GM10847 (cell line): Measurements from ENCODE around the gene TOX2.

ENCODE experiments used
- POLR2A ChIP-seq: IDR thresholded peaks from 2 replicates; pipeline ENCODE4 v1.6.1; 2011; ENCODE audit not compliant: insufficient read length; ENCODE audit errors: extremely low read depth

The TOX2 gene

DNA sequence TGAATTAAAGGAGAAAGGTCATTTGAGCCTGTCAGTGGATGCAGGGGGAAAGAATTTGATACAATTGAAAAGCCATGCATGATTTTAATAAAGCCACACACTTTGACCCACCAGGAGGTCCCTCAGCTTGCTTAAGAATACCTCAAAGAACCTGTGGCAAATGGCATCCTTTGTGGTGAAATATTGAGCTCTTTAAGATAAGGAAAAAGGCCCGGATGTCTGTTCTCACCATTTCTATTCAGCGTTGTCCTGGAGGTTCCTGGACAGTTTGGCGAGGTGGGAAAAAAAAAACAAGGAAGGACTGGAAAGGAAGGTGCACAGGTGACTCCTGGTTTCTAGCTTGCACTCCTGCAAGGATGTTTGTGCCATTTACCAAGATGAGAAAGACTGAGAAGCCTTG is 91.0 kb downstream of the TOX2 start:
- no peak for TF ChIP-seq POLR2A

DNA sequence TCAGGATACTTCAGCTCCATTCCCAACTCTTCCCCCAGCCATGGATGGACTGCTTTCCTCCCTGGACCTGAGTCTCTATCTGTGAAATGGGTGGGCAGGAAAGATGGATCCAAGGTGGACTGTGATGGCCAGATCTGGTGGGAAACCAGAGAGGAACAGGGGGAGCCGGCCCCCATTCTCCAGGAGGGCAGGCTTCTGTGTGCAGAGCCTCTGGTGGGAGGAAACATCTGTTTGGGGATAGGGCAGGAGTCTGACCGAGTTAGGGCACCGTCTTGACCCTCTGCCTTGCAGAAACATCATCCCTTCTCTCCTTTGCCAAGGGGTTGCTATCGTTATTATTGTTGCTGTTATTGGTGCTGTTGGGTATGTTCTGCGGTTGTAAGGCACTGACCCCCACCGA is 91.5 kb downstream of the TOX2 start:
- no peak for TF ChIP-seq POLR2A

DNA sequence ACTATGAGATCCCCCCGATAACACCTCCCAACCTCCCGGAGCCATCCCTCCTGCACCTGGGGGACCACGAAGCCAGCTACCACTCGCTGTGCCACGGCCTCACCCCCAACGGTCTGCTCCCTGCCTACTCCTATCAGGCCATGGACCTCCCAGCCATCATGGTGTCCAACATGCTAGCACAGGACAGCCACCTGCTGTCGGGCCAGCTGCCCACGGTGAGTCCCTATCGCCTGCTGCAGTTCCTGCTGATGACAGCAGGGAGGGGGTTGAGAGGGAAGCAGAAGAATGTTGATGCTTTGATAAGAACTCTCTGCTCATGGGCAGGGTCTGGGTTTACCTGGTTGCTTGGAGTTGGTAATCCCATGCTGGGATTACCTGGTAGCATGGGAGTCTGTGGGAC is 91.9 kb downstream of the TOX2 start:
- TF ChIP-seq POLR2A, result no peak

DNA sequence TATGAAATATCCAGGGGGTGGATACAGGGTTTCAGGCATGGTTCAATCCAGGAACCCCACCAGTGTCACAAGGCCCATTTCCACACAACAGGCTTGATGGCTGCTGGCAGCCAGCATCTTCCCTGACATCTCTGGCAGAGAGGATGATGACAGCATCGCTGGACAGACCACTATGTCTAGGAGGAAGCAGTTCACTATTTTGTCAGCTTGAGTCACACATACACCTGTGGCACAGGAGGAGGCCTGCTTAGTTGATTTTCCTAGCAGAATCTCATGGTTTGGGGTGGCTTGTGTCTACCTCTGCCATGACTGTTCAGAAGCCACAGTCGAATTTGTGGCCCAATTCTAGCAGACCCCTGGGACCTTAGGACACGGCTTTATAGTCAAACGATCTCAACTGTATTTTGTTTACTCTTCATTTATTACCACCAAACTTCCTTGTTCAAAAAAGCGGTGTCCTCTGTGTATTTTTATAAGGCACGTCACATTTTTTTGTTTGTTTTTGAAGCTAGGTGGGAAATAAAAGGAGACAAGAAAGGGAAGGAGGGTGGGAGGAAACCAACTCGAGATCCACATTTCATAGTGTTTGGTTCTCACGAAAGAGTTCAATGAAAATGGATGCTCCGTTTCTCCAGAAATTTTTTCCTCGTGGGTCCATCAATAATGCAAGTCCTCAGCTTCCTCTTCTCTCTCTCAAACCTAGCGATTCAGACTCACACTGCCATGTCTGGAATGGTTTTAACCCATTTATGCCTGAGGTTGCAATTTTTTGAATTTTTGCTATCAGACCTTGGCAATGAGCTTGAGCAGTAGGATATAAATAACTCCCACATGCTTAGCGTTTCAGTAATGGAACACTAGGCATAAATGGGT is 94.4 kb downstream of the TOX2 start:
- TF ChIP-seq POLR2A, result no peak

DNA sequence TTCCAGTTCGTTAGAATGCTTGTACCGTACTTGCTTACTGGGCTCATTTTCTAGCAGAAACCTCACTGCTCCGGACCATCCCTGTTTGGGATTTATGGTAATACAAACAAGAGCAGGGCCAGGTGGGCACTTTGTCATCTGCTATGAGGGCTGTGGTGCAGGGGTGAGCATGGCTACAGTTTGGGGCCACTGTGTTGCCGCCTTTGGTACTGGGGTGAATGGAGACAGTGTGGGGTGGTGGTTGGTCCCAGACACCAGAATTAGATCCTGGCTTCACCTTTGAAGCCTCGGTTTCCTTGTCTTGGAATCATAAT is 95.0 kb downstream of the TOX2 start:
- no peak for TF ChIP-seq POLR2A

DNA sequence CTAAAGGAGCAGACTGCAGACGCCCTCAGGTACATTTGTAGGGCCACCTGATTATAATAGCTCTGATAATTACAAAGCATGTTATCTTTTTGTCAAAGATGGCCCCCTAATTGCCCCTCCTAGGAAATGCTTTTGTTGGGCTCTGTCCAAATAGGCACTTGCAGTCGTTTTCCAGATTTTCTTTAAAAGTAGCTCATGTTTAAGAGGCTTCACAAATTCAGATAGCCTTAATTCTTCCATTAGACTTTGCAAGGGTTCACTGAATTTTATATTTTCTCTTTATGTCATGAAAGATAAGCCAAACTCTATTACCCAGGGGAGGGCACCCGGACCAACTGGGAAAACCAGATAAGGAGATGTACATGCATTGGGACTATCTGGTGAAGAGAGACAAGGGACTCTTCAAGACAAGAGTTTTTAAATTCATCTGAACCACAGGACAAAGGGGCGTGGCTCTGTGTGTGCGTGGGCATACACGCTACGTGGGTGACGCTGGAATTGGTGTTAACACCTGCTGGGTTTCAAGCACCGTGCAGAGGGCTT is 95.6 kb downstream of the TOX2 start:
- no peak for TF ChIP-seq POLR2A

DNA sequence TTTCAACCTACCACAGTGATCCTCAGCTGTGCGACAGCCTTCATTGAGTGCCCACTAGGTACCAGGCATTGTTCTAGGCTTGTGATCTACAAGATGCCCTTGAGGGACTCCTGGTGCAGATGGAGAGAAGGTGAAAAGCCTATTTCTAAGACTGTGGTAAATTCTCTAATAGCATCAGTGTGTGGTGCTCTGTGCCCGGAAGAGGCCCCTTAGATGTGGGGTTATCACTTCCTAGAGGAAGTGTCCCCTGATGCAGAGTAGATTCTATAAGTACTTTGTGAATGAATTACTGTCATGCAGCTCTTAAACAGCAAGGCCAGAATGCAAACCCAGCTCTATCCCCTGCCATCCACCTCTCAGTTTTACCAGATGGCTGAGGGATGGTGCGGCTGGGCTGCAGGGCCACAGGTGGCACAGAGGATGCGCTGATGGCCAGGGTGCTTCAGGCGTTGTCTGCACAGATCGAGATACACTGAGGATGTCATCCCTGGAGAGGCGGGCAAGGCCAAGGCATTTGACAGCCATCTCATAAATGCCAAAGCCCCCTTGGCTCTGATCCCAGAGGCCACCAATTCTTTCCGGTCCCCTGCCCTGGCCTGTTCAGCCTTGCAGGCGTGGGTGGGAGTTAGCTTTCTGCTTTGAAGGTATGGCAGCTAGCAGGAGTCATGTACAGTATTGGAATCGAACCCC is 96.7 kb downstream of the TOX2 start:
- TF ChIP-seq POLR2A, result no peak

DNA sequence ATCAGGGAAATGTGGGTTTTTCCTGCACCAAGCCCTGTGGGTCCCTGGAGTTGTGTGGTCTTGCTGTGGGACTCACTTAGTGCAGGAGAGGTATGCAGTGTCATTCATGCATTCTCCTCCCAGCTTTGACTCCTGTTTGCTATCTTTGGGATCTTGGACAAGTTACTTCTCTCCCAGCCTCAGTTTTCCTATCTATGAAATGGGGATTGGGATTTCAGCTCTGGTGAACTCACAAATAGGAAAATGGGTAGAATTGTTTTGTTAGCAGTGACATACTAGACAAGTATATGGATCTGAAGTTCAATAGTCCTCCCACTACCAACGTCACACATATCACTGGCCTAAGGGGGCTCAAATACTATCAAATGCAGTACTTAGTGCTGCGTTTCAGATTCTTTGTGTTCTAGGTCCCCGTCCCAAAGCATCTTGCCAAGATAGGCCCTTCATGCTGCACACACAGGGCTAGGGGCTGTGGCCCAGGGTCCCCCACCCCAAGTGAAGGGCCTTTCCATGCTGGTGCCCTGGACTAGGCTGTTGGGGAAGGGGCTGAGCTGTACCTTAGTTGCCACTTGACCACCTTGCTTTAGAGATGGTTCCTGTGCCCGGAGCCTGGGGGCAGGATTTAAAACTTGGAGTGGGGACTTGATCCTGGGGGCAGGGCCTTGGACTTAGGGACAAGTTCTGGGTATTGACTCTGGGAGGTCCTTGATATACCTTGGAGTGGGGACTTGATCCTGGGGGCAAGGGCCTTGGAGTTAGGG is 98.0 kb downstream of the TOX2 start:
- TF ChIP-seq POLR2A, result no peak

DNA sequence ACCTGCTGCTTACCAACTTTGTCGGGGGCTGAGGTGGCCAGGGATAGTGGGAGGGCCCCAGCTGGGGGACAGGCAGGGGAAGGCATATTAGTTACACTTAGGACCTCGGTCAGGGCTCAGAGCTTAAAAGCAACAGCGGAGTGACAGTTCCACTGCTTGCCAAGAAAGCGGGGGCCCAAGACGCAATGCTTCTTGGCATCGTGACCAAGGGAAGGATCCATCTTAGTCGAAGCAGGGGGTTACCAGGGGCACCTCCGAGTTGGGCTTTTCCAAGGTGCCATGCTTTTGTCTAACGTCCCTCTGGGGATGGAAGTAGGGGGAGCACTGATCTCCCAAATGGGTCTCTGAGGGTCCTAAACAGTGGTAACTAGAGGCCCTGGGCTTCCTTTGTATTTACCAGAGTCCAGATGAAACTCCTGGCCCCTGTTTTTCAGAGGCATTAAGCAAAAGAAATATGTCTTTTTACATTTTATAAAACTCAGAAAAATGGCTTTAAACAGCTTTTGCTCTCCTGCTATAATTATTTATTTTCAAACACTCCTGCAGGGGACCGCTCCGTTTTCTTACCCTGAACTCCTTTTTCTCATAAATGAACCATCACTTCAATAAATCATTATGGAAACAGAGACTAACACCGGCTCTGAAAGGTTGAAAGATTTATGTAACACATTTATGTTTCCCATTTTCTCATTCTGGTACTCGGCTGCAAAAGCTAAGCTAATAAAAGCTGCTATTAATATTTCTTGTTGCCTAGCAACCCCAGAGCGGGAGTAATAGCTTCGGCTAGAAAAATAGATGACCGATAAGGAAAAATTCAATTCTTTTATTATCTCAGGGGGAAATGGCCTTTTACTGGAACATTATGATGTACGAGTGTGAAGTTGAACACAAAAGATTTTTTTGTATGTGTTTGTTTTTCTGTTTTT is 100.4 kb downstream of the TOX2 start:
- no peak for TF ChIP-seq POLR2A

DNA sequence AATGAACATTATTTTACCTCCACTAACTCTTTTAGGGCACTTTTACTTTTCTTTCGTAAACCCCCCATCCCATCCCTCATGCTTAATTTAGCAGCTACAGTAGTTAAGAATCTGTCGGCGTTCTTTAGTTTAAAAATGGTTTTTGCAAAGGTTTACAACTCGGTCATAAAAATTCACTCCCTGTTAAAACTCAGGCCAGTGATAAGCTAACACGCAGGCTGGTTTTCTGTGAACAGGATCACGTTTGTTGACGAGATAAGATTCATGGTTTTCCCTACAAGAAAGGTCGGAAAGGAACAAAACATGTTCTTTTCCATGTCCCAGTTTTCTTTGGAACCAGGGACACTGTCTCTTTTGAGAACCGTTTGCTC is 101.1 kb downstream of the TOX2 start:
- TF ChIP-seq POLR2A, result no peak

DNA sequence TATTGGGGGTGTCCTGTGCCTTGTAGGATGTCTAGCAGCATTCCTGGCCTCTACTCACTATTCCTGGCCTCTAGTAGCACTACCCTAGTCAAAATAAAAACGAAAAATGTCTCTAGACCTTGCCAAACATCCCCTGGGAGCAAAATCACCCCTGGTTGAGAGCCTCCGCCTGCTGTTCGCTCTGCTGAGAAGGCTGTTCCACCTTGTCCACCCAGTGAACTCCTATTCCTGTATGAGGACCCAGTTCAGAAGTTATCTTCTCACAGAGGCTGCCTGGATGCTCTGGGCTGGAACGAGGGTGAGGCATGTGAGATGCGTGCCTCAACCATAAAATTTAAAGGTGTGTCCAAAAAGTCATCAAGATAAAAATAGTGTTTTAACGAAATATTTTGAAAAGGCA is 101.9 kb downstream of the TOX2 start:
- no peak for TF ChIP-seq POLR2A

DNA sequence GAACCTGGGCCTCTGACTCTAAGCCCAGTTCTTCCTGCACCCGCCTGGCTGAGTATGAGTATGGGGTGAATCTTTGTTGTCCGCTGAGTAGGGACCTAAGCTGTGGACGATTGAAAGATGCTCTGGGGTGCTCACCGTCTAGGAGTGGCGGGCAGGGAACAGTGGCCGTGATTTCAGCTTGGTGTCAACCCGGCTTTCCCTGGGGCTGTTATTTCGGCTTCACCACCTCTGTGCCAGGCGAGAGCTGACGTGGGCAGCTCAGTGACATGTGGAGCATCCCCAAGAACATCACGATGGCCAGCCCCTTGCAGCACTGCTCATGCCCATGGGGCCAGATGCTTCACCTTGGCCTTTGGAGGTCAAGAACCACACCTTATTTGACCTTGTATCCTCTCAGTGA is 102.6 kb downstream of the TOX2 start:
- TF ChIP-seq POLR2A, result no peak

DNA sequence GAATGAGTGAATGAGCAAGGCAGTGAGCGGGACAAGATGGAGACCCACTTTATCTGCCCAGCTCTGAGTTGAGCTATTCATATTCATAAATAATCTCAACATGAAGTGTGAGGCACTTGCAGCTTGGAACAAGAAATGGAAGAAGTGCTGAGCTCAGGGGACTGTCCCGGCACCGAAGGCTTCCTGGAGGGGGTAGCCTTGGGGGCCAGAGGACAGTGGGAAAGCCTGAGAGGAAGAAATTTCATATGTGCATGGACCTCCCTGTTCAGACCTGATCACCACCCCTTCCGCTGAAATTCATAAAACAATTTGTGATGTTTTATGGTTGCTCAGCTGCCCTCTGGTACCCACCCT is 103.2 kb downstream of the TOX2 start:
- no peak for TF ChIP-seq POLR2A

DNA sequence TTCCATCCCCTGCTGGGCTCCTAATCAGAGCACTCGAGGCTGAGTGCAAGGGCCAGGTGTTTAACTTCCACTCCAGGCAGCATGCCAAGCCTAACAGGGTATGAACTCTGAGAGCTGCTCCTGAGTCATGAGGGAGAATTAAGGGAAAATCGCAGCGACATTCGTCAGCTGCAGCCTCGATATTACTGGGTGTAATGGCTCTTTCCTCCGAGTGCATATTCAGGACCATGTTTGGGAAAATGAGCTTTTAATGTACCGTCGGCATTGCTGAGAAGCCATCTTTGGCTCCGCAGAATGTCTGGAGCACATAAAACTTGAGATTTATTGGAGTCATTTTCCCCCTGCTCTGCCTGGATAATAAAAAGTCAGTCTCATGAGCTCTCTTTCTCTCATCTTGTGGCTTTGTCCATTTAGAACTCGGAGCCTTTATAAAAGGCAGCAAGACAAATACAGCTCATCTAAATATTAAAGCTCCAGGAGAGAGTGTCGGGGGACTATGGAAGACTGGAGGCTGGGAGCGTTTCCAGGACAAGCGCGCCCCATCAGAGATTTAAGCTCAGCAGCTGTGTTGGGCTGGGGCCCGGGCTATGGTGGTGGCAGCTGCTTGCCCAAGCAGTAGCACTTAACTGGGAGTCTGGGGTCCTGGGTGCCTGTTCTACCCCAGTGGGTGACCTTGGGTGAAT is 103.7 kb downstream of the TOX2 start:
- no peak for TF ChIP-seq POLR2A
